Panc1 (cell line): ENCODE measurements around the gene MIPOL1.
A peak's percentile ranks its signal among the peaks of the same experiment; 100 is the strongest.

Experiments
- CTCF ChIP-seq: fragments of 450-650 bp; IDR thresholded peaks from 2 replicates; pipeline ENCODE4 v1.5.1; 2017; ENCODE audit warnings: mild to moderate bottlenecking
- POLR2AphosphoS5 ChIP-seq: IDR thresholded peaks from 2 replicates; pipeline ENCODE4 v1.6.1; 2012; ENCODE audit warnings: mild to moderate bottlenecking, low read depth, low read length, moderate library complexity
- REST ChIP-seq, 2 experiments: IDR thresholded peaks; 2 replicates each; pipeline ENCODE4 v1.6.1; 2011 to 2012; ENCODE audit warnings: low read depth in 2 of 2, control low read depth in 1 of 2, low read length in 1 of 2, mild to moderate bottlenecking in 1 of 2, moderate library complexity in 1 of 2; ENCODE audit not compliant: insufficient read depth in 1 of 2
- SIN3A ChIP-seq: IDR thresholded peaks from 2 replicates; pipeline ENCODE4 v1.6.1; 2012; ENCODE audit warnings: low read depth, mild to moderate bottlenecking, low read length, moderate library complexity, borderline replicate concordance; ENCODE audit not compliant: insufficient read depth
- TCF7L2 ChIP-seq: IDR thresholded peaks from 2 replicates; pipeline ENCODE4 v1.6.1; 2011; ENCODE audit warnings: mild to moderate bottlenecking, low read depth, low read length, inconsistent platforms

GRCh38 chr14:37594238-37594970 is 396.7 kb downstream of the MIPOL1 start:
- TF ChIP-seq CTCF (peak; percentile 85), SIN3A (no peak), REST (IDR thresholded peaks at IDR 0.05; ENCODE audit: insufficient read depth in 1 of 2, low read depth in 2 of 2, low read length in 1 of 2) (no peak), POLR2AphosphoS5 (no peak), TCF7L2 (no peak)
